Hematopoietic multipotent progenitor cell treated with erythropoietin and hydrocortisone succinate and interleukin-3 and kit ligand, for 8 days (in vitro differentiated cells): ENCODE data around the gene ERN2.
"Not testable (repeated sequence)": the region's sequence is repeated elsewhere in the genome, so short reads cannot be mapped to it uniquely, and the experiment has no call there.

ENCODE experiments used
- DNase-seq: peaks from one replicate; pipeline ENCODE4 v3.0.0-alpha.2; 2015

ERN2 gene

GRCh38 chr16:23712976-23713375, at the start of gene ERN2:
Gene ERN2 (minus strand): TSS chr16:23713222. CDS start chr16:23713187, 35 bp downstream.
- no peak for DNase-seq

DNA sequence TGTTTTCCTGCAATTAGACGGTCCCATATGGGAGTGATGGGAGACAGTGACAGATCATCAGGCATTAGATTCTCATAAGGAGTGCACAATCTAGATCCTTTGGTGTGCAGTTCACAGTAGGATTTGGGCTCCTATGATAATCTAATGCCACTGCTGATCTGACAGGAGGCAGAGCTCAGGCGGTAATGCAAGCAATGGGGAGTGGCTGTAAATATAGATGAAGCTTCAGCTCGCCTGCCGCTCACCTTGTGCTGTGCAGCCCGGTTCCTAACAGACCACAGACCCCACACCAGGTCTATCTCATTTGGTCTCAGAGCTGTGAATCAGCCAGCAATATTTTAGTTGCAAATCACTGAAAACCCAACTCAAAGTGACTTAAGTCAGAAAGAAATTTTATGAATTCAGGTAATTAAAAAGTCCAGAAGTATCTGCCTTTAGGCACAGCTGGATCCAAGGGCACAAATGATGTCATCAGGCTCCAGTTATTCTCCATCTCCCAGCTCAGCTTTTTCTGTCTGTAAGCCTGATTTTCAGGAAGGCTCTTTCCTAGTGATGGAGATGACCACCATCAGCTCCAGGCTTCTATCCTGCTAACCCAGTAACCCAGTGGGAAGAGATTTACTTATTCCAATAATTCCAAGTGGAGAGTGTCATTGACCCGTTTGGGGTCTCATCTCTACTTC, 45.1 kb upstream of the ERN2 start:
- DNase-seq: no peak

DNA sequence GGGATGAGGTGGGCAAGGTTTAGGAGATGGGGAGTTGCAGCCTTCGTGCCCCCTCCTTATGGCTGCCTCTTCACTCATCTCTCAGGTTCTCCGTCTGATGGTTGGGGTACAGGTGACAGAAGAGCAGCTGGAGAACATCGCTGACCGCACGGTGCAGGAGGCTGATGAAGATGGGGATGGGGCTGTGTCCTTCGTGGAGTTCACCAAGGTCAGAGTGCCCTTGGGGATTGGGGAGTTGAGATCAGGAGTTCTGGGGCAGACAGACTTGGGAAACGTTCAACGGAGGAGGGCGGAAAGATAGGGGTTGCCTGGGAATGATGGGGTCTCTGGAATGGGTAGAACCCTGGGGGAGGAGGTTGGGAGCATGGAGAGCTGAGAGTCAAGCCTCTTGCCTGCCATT, 44.1 kb upstream of the ERN2 start:
- DNase-seq: no peak

DNA sequence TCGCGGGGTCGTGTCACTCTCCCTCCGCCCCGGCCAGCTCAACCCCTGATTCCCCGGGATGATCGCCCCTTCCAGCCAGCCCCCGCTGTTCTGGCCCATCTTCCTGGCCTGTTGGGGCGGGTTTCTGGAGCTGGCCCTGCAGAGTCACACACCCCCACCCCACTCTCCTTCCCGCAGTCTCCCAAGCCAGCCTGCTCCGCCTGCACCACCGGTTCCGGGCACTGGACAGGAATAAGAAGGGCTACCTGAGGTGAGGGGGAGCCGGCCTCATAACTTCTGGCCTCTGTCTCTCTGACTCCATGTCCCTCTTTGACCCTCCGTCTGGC, 42.4 kb upstream of the ERN2 start:
- DNase-seq: no peak

- no peak for DNase-seq
These were observed 41.8 kb upstream of the ERN2 start, which contains the start of gene CHP2 for GRCh38 chr16:23754594-23755483. Gene CHP2 (plus strand): TSS chr16:23755026. CDS start chr16:23755050, 24 bp downstream.

DNA sequence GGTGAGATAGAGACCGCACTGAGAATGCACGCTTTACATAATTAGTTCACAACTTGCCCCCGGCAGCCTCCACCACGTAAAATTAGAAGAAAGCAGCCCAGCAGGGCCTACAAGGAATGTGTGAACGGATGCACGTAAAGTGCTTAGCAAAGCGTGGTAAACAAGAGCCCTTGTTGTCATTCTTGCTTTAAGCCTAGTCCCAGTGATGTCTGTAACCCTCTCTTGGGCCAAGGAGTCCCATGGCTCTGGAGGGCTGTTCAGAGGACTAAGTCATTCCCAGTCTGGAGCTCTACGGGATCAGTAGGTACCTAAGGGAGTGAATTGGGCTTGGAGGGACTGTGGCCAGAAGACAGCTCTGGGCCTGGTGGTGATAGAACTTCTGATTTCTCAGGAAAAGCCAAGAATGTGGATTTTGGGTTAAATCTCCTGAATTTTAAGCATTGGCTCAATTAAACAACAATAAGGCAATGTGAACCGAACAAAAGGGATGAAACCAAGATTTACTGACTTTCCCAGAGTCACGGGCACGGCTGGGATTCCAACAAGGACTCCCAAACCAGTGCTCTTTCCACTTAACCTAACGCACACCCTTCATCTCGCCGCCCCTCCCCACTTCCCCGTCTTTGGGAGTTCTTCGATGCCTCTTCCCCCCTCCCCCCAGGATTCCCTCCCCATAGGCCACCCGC, 41.0 kb upstream of the ERN2 start:
- DNase-seq: no peak

- not testable (repeated sequence) for DNase-seq
These were observed 38.0 kb upstream of the ERN2 start for GRCh38 chr16:23751053-23751452.

DNA sequence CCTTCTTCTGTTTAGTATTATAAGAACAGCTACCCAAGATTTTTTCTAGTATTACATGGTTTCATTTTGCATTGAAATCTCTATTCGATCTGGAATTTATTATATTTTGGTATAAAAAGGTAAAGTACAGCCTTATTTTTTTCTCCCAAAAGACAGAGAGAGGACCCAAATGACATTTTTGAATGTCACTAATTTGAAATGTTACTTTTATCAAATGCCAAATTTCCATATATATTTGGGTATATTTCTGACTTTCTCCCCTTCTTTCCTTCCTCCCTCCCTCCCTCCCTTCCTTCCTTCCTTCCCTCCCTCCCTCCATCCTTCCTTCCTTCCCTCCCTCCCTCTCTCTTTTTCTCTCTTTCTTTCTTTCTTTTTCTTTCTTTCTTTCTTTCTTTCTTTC, 35.6 kb upstream of the ERN2 start:
- no peak for DNase-seq

DNA sequence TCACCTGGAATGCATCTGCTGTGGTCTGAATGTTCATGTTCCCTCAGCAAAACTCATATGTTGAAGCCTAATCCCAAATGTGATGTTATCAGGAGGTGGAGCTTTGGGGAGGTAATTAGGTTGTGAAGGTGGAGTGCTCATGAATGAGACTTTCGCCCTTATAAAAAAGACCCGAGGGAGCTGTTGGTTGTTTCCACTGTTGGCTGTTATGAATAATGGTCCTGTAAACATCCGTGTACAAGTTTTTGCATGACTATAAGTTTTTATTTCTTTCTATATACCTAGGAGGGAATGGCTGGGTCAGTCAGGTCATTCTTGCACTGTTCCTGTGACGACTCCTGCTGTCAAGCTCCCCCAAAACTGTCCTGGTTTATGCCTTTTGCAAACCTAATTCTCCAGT, 32.2 kb upstream of the ERN2 start:
- no peak for DNase-seq

DNA sequence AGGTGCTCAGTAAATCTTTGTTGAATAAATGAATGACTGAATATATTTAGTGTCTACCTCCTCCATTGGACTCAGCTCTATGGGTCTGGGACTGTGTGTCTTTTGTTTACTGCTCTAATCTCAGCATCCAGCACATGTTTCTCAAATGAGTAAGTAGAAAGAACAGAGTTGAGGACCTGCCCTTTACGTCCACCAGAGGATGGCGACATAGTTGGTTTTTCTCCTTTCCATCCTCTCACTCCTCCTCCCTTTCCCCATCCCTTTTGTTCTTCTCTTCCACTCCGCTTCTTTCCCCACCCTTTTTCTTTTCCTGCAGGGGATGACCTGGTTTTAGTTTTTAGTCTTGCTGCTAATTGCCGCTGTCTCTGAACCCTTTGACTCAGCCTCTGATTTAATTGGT, 29.7 kb upstream of the ERN2 start:
- DNase-seq: no peak

DNA sequence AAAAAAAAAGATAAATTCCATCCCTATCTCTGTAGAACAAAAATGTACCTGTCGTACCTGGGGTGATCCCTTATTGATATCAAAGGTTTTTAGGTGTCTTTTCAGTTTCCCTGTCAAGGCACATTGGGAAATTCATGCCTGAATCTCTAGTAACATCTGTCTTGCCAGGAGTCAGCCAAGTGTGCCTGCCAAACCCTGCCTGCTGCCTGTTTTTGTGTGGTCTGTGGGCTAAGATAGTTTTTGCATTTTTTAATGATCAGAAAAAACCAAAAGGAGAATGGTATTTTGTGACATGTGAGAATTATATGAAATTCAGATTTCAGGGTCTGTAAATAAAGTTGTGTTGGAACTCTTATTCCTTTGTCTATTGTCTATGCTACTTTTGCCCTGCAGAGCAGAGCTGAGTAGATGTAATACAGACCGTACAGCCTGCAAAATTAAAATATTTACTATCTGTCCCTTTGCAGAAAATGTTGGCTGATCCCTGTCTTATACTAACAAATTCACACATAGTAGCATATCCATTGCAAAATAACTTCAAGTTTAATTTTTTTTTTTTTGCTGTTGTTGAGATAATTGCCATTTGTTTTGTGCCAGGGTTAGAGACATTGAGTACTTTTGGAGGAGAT, 28.8 kb upstream of the ERN2 start:
- DNase-seq: no peak

DNA sequence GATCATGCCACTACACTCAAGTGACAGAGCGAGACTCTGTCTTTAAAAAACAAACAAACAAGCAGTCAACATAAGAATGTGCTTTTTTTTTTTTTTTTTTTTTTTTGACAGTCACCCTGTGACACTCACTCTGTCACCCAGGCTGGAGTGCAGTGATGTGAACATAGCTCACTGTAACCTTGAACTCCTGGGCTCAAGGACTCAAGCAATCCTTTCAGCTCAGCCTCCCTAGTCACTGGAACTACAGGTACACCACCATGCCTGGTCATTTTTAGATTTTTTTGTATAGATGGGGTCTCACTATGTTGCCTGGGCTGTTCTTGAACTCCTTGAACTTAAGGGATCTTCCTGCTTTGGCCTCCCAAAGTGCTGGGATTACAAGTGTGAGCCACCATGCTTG, 26.5 kb upstream of the ERN2 start:
- no peak for DNase-seq

DNA sequence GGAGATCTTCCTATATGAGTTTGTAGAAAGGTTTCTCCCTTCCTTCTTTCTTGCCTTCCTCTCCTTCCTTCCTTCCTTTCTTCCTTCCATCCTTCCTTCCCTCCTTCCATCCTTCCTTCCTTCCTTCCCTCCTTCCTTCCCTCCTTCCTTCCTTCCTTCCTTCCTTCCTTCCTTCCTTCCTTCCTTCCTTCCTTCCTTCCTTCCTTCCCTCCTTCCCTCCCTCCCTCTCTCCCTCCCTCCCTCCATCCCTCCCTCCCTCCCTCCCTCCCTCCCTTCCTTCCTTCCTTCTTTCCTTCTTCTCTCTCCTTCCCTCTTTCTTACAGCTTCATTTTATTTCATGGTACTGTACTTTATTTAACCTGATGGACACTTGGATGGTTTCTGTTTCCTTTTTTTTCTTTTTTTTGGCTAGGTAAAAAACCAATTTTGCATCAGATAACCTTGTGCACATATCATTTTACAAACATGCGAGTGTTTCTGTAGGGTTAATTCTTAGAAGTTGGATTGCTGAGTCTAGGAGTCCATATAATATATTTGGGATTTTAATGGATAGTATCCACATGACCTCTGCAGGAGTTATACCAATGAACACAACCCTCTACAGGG, 24.5 kb upstream of the ERN2 start:
- DNase-seq: not testable (repeated sequence)

DNA sequence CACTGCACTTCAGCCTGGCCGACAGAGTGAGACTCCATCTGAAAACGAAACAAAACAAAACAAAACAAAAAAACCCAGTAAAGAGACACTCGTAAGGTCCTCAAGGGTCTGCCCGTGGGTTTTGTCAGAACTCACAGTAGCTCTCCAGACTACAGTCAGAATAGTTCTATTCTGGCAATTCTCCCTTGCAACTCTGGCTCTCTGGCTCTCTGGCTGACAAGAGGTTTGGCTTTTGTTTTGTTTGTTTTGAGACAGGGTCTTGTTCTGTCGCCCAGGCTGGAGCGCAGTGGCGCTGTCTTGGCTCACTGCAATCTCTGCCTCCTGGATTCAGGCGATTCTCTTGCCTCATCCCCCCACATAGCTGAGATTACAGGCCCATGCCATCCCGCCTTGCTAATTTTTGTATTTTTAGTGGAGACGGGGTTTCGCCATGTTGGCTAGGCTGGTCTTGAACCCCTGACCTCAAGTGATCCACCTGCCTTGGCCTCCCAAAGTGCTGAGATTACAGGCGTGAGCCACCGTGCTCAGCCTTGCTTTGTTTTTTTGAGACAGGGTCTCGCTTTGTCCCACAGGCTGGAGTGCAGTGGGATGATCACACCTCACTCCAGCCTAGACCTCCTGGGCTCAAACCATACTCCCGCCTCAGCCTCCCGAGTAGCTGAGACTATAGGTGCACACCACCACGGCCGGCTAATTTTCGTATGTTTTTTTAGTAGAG, 21.3 kb upstream of the ERN2 start:
- no peak for DNase-seq

- peak; percentile 12 for DNase-seq
These were observed 16.7 kb upstream of the ERN2 start for GRCh38 chr16:23729503-23730424.

- DNase-seq: no peak
These were observed 15.1 kb upstream of the ERN2 start for GRCh38 chr16:23728112-23728477.

- no peak for DNase-seq
These were observed 13.7 kb upstream of the ERN2 start for GRCh38 chr16:23726710-23727109.

GRCh38 chr16:23724785-23725131, 11.7 kb upstream of the ERN2 start:
- no peak for DNase-seq

GRCh38 chr16:23724096-23724784, 11.2 kb upstream of the ERN2 start:
- DNase-seq: no peak

- not testable (repeated sequence) for DNase-seq
These were observed 9.7 kb upstream of the ERN2 start for GRCh38 chr16:23722613-23723240.
